ENCODE measurements around the gene EPN2.

The EPN2 gene

DNA sequence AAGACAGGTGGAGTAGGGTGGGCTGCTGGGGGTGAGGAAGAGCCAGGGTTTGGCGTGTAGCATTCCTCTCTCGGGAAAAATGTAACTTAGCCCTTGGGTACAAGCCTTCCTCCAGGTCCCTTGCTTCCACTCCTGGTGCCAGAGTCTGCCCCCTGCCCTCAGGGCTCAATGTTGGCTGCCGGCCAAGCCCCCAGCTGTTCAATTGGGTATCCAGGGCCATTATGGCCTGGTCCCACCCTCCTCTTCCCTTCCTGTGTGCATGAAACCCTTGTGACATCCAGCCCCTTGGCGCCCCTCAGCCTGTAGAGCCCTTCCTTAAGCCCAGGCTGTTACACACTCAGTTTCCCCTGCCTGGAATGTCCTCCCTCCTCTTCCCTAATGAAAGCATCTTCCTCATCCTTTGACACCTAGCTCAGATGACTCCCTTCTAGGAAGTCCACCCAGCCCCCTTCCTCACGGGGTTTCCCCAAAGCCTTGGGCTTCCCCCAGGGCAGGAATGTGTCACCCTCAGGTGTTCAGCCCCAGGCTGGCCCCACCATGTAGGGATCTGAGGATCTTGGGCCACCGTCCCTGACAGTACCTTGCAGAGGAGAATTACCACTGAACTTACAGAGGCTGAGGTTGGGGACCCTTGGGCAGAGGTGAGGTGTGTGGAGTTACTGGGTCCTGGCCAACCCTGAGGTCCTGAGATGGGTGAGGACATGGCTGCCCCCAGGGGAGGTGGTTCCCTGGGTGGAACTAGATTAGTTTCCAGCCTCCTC is 95.4 kb downstream of the EPN2 start:
- no peak for DNase-seq

DNA sequence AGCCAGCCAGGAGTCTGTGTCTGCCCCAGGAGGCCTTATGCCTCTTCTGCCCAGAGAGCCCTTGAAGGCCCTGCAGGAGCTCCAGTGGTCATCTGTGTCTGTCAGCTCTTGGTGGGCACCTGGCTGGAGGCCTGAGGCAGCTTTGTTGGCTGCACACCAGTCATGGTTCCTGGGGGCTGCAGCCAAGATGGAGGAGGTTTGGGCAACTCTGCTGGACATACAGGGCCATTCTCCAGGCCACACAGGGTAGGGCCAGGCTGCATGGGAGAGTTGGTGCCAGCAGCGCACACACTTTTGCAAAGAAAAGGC is 95.9 kb downstream of the EPN2 start:
- no peak for DNase-seq

DNA sequence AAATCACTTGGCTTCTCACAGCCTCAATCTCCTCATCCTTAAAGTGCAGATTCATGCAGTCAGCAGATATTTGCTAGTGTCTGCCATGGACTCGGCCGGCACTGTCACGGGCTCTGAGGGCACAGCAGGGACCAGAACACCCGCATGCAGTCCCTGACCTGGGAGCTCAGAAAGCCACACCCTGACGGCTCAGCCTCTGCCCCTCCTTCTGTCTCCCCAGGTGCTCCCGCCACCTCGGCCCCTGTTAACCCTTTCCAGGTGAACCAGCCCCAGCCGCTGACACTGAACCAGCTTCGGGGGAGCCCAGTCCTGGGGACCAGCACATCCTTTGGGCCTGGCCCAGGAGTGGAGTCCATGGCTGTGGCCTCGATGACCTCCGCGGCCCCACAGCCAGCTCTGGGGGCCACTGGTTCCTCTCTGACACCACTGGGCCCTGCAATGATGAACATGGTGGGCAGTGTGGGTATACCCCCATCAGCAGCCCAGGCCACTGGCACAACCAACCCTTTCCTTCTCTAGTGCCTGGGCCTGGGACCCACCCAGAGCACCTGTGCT is 96.6 kb downstream of the EPN2 start:
- DNase-seq, result no peak

DNA sequence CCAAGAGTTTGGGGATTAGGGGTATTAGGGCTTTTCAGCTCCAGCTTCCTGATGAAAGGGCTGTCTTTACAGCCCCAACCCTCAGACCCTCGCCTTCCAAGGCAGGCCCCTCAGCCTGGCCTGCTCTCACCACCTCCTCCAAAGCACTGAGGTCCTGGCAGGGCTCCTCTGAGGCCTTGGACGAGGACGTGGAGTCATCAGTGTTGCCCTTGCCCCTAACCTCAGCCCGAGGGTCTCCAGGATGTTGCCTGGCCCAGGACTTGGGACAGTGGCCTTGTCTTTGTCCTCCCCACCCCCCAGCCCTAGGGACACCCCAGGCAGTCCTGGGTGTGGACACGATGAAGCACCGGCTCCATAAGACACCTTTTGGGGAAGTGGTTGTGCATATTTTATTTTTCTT is 97.2 kb downstream of the EPN2 start:
- no peak for DNase-seq

DNA sequence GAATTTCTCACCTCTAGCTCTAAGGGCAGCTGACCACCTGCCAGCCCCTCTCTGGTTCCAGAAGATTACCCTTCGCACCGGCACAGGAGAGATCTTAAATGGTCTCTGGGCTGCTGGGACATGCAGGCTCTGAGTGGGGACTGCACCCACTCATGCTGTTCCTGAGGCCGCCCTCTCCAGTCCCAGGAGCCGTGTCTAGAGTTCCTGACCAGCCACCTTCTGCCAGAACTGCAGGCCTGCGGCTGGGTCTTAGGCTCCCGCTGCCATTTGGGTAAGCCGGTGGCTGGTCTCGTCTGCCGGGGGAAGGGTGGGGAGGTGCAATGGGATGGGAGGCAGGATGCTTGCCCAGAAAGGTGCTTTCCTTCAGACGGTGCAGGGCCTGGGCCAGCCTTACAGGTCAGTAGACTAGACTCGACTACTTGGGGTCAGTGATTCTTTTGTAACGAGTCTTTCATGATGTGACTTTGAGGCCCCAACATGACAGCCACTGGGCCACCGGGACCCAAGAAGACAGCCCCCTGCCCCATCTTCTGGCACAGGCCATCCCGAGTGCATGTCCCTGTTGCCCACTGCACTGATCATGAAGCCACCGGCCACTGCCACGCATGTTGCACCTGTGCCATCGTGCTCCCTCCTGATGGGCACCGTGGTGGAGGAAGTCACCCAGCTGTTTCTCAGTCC is 98.9 kb downstream of the EPN2 start:
- no peak for DNase-seq

DNA sequence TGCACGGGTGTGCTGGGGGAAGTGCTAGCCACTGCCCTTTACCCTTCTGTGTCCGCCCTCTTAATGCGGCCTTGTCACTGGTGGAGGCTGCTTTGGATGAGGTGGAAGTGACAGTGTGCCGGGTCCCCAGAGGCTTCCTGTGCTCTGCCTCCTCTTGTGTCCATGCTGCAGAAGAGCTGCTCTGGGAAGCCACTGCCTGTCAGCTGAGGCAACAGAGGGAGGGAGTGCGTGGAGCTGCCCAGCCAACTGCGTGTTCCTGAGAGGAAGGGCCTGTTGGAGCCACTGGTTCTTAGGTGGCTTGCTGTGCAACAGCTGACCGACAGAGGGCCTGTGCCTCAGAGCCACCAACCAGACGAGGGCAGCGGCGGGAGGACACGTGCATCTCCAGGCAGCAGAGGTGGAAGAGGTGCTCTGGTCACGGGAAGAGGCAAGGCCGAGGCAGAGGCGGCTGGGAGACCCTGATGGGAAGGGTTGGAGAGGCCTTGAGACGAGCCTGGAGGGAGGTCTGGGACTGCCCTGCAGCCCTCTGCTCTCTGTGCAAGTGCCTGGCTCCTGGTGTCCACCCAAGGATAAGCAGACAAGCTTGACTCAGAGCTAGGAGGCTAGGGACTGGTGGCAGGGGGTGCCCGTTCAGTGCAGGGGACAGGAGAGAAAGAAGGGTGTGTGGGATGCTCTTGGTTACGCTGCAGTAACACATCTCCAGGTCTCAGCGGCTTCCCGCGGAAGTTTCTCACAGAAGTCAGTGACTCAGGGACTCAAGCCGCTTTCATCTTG is 100.0 kb downstream of the EPN2 start:
- no peak for DNase-seq

DNA sequence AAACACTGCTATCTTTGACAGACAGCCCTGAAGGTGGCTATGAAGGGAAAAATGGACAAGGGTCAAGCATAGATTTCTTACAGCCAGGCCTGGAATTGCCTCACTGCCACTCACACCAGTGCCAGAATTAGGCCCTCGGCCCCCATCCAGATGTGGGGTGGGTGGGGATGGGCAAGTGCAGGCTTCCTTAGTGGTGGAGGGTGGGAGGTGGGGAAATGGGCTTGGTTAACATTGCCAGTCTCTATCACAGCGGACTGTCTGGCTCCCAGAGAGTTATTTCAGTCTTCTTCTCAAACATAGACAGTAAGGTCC is 100.5 kb downstream of the EPN2 start:
- DNase-seq, result no peak

DNA sequence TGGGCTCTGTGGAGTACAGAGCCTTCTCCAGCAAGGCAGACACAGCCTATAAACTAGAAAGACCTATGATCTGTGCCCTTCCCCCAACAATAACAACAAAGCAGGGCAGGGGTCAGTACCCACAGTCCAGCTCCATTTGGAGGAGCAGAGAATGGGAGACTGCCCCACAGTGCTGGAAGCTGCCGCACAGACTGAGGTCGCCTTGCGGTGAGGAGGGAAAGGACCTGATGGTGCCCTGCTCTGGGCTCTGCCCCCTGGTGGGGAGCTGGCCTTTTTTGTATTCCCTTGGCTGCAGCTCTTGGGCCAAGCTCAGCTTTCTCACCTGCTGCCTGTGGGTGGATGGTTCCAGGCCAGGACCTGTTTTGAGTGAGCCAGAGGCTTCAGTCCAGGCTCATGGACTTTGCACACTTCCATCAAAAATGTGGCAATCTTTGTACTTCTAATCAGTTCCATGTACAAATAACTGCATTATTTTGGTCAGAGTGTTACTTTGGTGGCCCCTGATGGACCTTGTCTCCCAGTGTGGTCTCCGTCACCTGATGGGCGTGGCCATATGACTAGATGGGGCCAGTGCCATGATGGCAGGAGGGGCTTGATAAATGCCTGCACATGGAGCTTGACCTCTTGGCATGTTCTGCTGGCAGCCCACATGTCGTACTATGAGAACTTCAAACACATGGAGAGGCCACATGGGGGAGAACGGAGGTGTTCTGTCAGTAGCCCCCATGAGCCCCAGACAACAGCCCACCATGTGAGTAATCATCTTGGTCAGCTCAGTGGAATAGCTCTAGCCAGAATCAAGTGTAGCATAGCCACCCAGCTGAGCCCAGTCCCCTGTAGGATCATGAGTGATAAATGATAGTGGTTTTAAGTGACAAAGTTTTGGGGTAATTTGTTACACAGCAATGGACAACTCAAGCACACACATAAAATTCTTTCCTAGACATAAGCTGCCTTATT is 101.1 kb downstream of the EPN2 start:
- DNase-seq, result no peak

DNA sequence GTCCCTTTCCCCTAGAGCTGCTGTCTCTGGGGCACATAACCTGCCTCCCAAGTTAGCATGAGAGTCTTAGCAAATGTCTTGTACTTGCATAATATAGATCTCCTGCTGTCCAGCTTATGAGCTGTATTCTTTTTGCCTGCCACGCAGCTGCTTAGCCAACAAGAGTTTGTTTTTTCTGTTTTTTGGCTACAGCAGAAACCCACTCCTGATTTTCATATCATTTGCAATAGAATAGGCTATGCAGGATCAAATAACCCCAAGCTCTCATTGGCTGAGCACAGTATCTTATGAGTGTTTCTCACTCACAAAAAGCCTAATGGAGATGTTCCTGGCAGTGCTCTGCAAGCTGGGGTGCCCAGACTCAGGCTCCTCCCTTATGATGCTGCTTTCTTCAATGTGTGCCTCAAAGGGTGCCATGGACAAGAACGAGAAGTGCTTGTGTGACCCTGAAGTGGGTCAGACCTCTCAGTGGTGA is 102.2 kb downstream of the EPN2 start:
- DNase-seq, result no peak

DNA sequence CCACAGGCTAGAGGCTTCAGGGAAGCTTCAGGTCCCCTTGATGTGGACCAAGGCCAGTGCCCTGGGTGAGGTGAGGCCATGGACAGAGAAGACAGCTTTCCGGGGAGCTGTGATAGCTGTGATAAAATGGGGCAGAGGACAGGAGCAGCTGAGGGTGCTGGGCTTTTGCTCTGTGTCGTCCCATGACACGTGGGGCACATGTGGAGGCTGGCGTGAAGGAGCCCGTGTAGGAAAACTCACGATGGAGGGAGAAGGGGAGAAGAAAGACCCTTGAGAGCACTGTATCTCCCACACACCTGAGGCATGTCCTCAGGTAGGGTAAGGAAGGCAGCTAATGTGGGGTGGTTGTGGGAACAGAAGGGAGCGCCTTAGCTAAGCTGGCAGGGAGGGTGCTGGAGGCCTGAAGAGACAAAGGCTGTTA is 104.1 kb downstream of the EPN2 start:
- DNase-seq, result no peak

DNA sequence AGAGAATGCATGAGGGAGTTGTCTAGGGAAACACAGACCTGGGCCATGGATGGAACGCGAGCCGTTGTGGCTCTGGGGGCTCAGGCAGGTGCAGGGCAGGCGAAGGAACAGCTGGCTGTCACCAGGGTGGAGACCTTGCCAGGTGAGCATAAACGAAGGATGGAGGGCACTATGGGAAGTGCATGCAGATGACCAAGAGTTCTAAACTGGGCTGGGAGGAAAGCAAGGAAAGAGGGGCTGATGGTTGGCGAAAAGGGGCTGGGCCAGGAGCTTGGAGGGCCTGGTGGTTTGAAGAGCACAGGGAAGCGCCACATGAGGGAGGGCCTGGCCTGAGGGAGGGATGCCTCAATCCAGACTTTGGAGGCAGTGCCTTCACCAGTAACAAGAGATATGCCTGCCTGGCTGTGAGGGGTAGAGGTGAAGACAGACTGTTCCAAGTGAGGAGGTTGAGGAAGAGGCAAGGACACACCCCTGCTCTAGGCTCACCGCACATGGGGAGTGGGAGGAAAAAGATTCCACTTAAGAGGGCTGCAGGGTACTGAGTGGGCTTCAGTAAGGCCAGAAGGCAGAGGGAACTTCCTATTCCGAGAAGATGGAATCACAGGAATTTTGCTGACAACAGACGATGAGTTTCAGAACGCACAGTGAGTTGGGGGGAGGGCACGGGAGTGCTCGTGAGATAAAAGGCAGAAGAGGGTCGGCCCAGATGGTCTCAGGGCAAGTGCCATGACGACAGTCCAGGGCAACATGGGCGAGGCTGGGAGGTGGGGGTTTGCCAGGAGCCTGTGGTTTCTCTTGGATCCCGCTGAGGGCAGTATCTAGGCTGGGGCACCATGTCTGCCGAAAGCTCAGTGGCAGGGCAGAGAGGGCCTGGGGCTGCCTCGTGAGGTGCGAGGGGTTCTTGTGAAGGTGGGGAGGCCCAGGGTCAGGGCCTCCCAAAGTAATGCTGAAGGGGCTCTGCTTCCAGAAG is 104.8 kb downstream of the EPN2 start:
- DNase-seq, result no peak

DNA sequence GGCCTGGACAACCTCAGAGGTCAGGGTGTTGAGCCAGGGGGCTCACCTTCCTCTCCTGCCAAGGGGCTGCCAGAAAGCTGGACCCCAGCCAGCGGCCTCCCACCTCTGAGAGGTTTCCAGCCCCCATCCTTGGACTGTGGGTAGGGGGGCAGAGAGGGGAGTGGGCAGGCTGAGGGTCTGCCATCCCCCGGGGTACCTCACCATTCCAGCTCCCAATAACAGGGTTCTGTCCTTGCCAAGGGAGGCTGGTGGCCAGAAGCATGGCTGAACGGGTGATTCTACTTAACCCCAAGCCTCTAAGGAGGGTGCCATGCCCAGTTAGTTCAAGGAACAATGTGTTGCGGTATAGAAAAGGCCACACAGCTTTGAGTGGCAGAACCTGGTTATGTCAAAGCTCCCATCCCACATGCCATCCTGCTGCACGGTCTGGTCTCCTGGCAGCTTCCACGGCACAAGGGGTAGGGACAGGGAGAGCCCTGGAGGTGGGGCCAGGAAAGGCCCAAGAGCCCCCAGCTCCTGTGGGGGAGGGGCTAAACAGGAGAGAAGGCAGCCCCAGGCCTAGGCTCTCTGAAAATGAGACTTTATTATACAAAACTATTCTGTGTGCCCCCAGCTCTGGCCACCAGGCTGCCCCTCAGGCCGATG is 105.6 kb downstream of the EPN2 start:
- no peak for DNase-seq

DNA sequence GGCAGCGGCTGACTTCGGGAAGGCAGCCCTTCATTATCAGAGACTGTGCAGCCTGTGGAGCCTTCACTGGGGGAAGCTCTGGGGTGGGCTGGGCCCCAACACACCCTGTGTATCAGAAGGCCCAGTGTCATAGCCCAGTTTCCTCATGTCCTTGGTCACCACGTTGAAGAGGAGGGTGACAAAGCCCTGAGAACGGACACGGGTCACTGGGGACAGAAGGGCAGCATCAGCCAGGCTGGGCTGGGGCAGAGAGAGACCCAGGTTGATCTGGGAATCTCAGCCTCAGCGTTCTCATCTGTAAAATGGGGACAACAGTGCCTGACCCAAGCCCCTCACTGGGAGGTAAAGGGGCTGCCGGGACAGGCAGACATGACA is 106.1 kb downstream of the EPN2 start:
- no peak for DNase-seq

DNA sequence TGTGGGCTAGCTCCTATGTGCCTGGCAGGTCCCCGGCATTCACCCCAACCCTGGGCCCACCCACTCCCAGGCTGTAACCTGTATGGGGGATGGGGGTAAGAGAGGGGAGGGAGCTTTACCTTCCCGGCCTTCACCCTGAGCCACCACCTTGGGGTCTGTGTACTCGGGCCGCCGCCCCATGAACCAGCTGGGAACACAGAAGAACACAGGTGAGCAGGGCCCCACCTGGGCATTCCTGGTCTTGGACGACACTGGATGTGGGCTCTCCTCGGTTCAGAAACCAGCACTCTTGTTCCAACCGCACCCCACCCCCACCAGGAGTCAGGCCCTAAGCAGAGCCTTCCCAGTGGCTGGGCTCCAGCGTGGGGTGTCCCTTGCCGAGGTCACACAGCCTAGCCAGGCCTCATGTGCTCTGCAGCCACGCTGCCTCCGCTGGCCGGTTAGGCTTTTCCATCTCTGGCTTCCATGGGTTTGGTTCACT is 106.5 kb downstream of the EPN2 start:
- no peak for DNase-seq

DNA sequence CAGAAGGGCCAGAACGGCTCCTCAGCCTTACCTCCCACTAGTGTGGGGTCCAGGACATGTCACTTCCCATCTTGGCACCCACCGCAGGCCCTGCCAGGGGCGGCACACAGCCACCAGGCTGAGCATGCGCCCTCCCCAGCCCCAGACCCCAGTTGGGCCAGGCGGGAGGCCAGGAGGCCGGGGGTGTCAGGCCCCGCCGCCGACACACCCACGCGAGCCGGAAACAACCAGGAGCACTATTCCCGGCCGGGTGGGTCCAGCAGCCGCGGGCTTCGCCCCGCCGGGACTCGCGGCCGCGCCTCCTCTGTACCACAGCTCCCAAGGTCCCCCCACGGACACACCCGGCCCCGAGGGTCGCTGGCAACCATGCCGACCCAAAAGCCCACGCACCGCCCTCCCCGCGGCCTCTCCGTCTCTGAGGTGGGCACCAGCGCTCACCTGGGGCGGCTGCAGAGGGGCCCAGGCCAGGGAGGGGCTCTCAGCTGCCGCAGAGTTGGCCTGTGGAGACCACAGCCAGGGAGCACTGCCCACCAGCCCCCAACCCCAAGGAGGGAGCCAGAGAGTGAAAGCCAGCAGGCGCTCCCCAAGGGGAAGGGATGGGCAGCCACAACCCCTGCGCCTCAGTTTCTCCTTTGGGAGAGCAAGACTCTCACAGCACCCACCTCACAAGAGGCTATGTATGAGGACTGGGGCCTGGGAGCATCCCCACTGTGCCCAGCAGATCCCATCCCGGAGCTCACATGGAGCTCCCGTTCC is 107.3 kb downstream of the EPN2 start:
- no peak for DNase-seq

DNA sequence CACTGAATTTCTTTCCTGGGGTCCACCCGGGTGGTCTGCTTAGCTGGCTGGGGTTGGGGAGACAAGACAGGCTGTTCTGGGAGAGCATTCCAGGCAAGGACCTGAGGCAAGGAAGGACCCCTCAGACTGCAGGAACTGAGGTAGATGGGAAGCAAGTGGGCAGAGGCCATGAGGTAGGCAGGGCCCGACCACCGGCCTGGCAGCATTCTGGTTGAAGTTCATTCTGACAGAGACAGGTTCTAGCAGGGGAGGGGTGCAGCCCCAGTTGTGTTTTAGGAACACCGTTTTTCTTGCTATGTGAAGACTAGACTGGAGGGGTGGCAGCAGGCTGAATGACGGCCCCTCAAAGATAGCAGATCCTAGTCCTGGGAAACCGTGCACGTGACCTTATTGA is 107.9 kb downstream of the EPN2 start:
- DNase-seq, result no peak

DNA sequence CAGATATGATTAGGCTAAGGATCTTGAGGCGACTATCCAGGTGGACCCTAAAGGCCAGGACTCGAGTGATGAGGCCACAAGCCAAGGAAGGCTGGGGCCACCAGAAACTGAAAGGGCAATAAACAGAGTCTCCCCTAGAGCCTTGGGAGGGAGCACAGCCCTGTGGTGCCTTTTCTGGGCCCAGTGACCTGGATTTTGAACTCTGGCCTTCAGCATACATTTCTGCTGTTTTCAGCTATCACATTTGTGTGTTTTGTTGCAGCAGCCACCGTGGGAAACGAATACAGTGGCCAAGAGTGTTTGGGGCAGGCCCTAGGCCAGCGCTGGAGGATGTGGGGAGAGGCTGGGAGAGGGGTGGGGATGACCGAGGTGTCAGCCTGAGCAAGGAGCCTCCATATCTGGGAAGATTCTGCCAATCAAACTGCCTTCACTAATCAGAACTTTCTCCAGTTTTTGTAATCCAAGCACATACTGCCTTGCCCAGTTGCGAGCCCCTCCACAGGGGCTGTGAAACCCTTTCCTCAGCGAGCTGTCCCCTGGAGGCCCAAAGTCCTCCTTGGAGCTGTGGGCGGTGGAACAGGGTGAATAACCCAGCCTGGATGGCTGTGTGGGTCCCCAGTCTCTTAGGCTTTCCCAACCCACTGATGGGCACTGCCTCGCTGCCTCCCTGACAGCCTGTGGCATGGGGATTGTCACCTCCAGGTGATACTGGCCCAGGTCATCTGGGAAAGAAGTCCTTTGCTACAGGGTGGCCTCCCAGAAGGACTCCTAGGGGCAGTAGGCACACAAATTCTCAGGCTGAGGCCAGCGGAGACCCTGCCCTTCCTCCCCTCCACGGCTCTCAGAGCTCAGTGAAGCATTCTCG is 108.6 kb downstream of the EPN2 start:
- DNase-seq, result no peak

DNA sequence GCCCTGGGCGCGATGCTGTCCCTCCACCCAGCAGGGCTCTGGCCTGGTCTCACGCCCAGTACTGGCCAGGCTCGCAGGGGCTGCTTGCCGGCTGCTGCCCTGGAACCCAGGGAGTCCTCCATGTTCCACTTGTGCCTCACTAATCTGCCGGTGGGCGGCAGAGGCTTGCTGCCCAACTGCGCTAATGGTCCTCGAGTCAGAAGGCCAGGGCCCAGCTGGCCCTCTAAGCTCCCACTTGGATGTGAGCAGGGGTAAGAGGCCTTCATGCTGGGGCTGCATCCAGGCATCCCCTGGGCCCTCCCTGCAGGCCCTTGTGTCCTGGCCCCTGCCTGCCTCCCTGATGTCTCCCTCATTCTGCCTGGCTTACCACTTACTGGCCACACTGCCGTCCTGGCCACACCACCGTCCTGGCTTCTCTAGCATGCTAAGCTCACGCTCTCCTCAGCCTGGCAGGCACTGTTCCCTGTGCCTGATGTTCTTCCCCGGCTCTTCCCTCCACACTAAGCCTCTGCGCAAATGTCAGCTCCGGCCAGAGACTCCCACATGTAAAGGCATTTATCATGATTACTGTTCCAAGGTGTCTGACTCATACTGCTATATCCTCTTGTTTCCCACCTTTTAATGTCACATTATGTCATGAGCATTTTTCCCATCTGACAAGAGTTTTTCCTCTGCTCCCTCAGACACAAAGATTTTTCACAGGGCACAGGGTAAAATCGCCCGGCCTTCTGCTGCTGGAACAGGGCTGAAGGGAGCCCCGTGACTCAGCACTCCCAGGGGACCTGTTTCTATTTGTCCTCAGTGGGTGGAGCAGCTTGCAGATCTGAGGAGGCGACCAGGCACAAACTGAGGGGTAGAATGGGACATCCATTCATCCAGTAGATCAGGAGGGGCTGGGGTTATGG is 109.4 kb downstream of the EPN2 start:
- DNase-seq, result no peak

All from right forelimb (tissue), 1 donor.